ENCODE results near the gene NADK. TPM values are rescaled to one million over a fixed set of nuclear protein-coding genes. Genes with fewer than 3 reads are reported as not detected.

The NADK gene
- total RNA-seq, 1 donor from 2014 or later = 84.3 TPM

- Mint-ChIP-seq H3K27me3 (ENCODE audit: unreplicated experiment) (no peaks in the 10 kb centered on the region), H3K9me3 (ENCODE audit: unreplicated experiment) (no peaks in the 10 kb centered on the region), H3K4me1 (ENCODE audit: unreplicated experiment) (no peaks in the 10 kb centered on the region), H3K4me3 (ENCODE audit: unreplicated experiment) (no peak overlapping the region), H3K36me3 (ENCODE audit: unreplicated experiment) (peaks cover 29% of the 10 kb centered on the region), H3K27ac (ENCODE audit: unreplicated experiment) (no peak overlapping the region)
- DNase-seq (ENCODE audit: extremely low spot score, unreplicated experiment) = no peak
- no peak for TF ChIP-seq CTCF (IDR thresholded peaks at IDR 0.05)
These were observed 20.7 kb downstream of the NADK start for GRCh38 chr1:1757422-1758058.

- TF ChIP-seq CTCF (IDR thresholded peaks at IDR 0.05) = no peak
- no peak for DNase-seq (ENCODE audit: extremely low spot score, unreplicated experiment)
- Mint-ChIP-seq H3K36me3 (ENCODE audit: unreplicated experiment) (peaks cover 30% of the 10 kb centered on the region), H3K27ac (ENCODE audit: unreplicated experiment) (no peak overlapping the region), H3K4me3 (ENCODE audit: unreplicated experiment) (no peak overlapping the region), H3K9me3 (ENCODE audit: unreplicated experiment) (no peaks in the 10 kb centered on the region), H3K27me3 (ENCODE audit: unreplicated experiment) (no peaks in the 10 kb centered on the region), H3K4me1 (ENCODE audit: unreplicated experiment) (no peaks in the 10 kb centered on the region)
These were observed 21.4 kb downstream of the NADK start for GRCh38 chr1:1756661-1757421.

- H3K4me1 Mint-ChIP-seq (ENCODE audit: unreplicated experiment) = no peaks in the 10 kb centered on the region
- DNase-seq (ENCODE audit: extremely low spot score, unreplicated experiment) = no peak
- no peak overlapping the region for H3K4me3 Mint-ChIP-seq (ENCODE audit: unreplicated experiment)
- H3K9me3 Mint-ChIP-seq (ENCODE audit: unreplicated experiment) = no peaks in the 10 kb centered on the region
- no peaks in the 10 kb centered on the region for H3K27me3 Mint-ChIP-seq (ENCODE audit: unreplicated experiment)
- H3K27ac Mint-ChIP-seq (ENCODE audit: unreplicated experiment) = no peak overlapping the region
- H3K36me3 Mint-ChIP-seq (ENCODE audit: unreplicated experiment) = peaks cover 22% of the 10 kb centered on the region
- TF ChIP-seq CTCF (IDR thresholded peaks at IDR 0.05) = no peak
These were observed 22.4 kb downstream of the NADK start for GRCh38 chr1:1755852-1756251.

GRCh38 chr1:1755426-1755825, 22.8 kb downstream of the NADK start:
- Mint-ChIP-seq H3K27me3 (ENCODE audit: unreplicated experiment) (no peaks in the 10 kb centered on the region), H3K4me3 (ENCODE audit: unreplicated experiment) (no peak overlapping the region), H3K9me3 (ENCODE audit: unreplicated experiment) (no peaks in the 10 kb centered on the region), H3K27ac (ENCODE audit: unreplicated experiment) (no peak overlapping the region), H3K4me1 (ENCODE audit: unreplicated experiment) (no peaks in the 10 kb centered on the region), H3K36me3 (ENCODE audit: unreplicated experiment) (peaks cover 22% of the 10 kb centered on the region)
- TF ChIP-seq CTCF (IDR thresholded peaks at IDR 0.05) = no peak
- no peak for DNase-seq (ENCODE audit: extremely low spot score, unreplicated experiment)

GRCh38 chr1:1754051-1754815, 24.0 kb downstream of the NADK start:
- Mint-ChIP-seq H3K36me3 (ENCODE audit: unreplicated experiment) (peaks cover 20% of the 10 kb centered on the region), H3K27me3 (ENCODE audit: unreplicated experiment) (no peaks in the 10 kb centered on the region), H3K4me3 (ENCODE audit: unreplicated experiment) (no peak overlapping the region), H3K4me1 (ENCODE audit: unreplicated experiment) (no peaks in the 10 kb centered on the region), H3K27ac (ENCODE audit: unreplicated experiment) (no peak overlapping the region), H3K9me3 (ENCODE audit: unreplicated experiment) (no peaks in the 10 kb centered on the region)
- DNase-seq (ENCODE audit: extremely low spot score, unreplicated experiment) = no peak
- no peak for TF ChIP-seq CTCF (IDR thresholded peaks at IDR 0.05)
